Measurements from ENCODE around the gene PHF21B.

The PHF21B gene

GRCh38 chr22:44996648-44997047 is 13.2 kb downstream of the PHF21B start:
- H2BK5ac ChIP-seq (ENCODE audit: low read depth, low read length, poor library complexity, severe bottlenecking): no peak overlapping the region
- no peaks in the 10 kb centered on the region for H3K36me3 ChIP-seq (ENCODE audit: control insufficient read depth in 1 of 2, insufficient read depth in 2 of 2, low read depth in 1 of 2, low read length in 2 of 2)
- no peak overlapping the region for H3K4me2 ChIP-seq (ENCODE audit: low read length, poor library complexity, severe bottlenecking)
- H3K27ac ChIP-seq (ENCODE audit: low read length, poor library complexity, severe bottlenecking): no peak overlapping the region
- no peak overlapping the region for H3K4me3 ChIP-seq (ENCODE audit: insufficient read depth in 1 of 2, low read depth in 1 of 2, low read length in 2 of 2)
- no peak overlapping the region for H2AK5ac ChIP-seq (ENCODE audit: low read length, severe bottlenecking)
- no peak overlapping the region for H4K91ac ChIP-seq (ENCODE audit: low read length)
- H3K79me1 ChIP-seq (replicated peaks; ENCODE audit: low read length, poor library complexity, severe bottlenecking): no peaks in the 10 kb centered on the region
- no peak overlapping the region for H2BK12ac ChIP-seq (ENCODE audit: low read length in 2 of 2)
- no peaks in the 10 kb centered on the region for H3K4me1 ChIP-seq (ENCODE audit: control insufficient read depth, insufficient read depth, low read depth, low read length)
- H2BK120ac ChIP-seq (ENCODE audit: low read depth, low read length): no peak overlapping the region
- no peak overlapping the region for H4K8ac ChIP-seq (ENCODE audit: low read length)
- 93% methylated on average over 16 of the region's 16 CpGs for WGBS
- H2AFZ ChIP-seq (ENCODE audit: low read depth, low read length): no peak overlapping the region
- no peaks in the 10 kb centered on the region for H3K9me3 ChIP-seq (ENCODE audit: control insufficient read depth, low read length)
- no peak overlapping the region for H3K18ac ChIP-seq (ENCODE audit: low read depth in 1 of 2, low read length in 2 of 2)
- peaks cover 25 to 89% of the 10 kb centered on the region in 2 experiments for H3K27me3 ChIP-seq (ENCODE audit: control insufficient read depth in 1 of 2, insufficient read depth in 1 of 2, low read length in 2 of 2)
- no peak overlapping the region for H3K23ac ChIP-seq (ENCODE audit: low read length in 2 of 2)
- no peak overlapping the region for H2BK15ac ChIP-seq (ENCODE audit: low read depth, poor library complexity, severe bottlenecking)
- H3K9ac ChIP-seq (ENCODE audit: low read length): no peak overlapping the region
- no peak for DNase-seq
- no peak overlapping the region for H3K4ac ChIP-seq (ENCODE audit: low read depth in 1 of 2, low read length in 2 of 2)
- H3K14ac ChIP-seq (ENCODE audit: low read length in 2 of 2): no peak overlapping the region

DNA sequence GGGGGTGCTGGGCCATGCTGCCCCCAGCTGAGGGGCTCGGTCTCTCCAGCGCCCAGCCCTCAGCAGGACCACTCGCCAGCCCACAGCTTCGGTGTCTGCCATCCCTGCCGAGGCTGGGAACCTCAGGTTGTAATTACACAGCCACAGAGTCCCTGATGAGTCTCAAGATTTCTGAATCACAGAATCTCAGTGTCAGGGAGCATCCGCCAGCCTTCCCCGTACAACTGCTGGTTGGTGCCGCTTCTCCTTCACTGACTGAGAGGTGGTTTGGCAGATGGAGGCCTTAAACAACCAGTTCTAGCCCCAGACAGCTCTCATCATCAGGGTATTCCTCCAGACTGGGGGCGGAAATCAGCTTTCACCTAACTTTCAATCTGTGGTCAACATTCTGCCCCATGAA is 13.7 kb downstream of the PHF21B start:
- Histone ChIP-seq H3K4me1 (ENCODE audit: control insufficient read depth, insufficient read depth, low read depth, low read length) (no peaks in the 10 kb centered on the region), H3K4me2 (ENCODE audit: low read length, poor library complexity, severe bottlenecking) (no peak overlapping the region), H3K4me3 (ENCODE audit: insufficient read depth in 1 of 2, low read depth in 1 of 2, low read length in 2 of 2) (no peak overlapping the region), H3K36me3 (ENCODE audit: control insufficient read depth in 1 of 2, insufficient read depth in 2 of 2, low read depth in 1 of 2, low read length in 2 of 2) (no peaks in the 10 kb centered on the region), H2AK5ac (ENCODE audit: low read length, severe bottlenecking) (no peak overlapping the region), H4K91ac (ENCODE audit: low read length) (no peak overlapping the region), H4K8ac (ENCODE audit: low read length) (no peak overlapping the region), H3K23ac (ENCODE audit: low read length in 2 of 2) (no peak overlapping the region), H3K79me1 (replicated peaks; ENCODE audit: low read length, poor library complexity, severe bottlenecking) (no peaks in the 10 kb centered on the region), H3K27me3 (ENCODE audit: control insufficient read depth in 1 of 2, insufficient read depth in 1 of 2, low read length in 2 of 2) (peaks cover 25 to 95% of the 10 kb centered on the region in 2 experiments), H2BK15ac (ENCODE audit: low read depth, poor library complexity, severe bottlenecking) (no peak overlapping the region), H2BK5ac (ENCODE audit: low read depth, low read length, poor library complexity, severe bottlenecking) (no peak overlapping the region), H2AFZ (ENCODE audit: low read depth, low read length) (no peak overlapping the region), H2BK120ac (ENCODE audit: low read depth, low read length) (no peak overlapping the region), H3K9ac (ENCODE audit: low read length) (no peak overlapping the region), H3K27ac (ENCODE audit: low read length, poor library complexity, severe bottlenecking) (no peak overlapping the region), H3K9me3 (ENCODE audit: control insufficient read depth, low read length) (no peaks in the 10 kb centered on the region), H2BK12ac (ENCODE audit: low read length in 2 of 2) (no peak overlapping the region), H3K18ac (ENCODE audit: low read depth in 1 of 2, low read length in 2 of 2) (no peak overlapping the region), H3K4ac (ENCODE audit: low read depth in 1 of 2, low read length in 2 of 2) (no peak overlapping the region), H3K14ac (ENCODE audit: low read length in 2 of 2) (no peak overlapping the region)
- DNase-seq: no peak
- WGBS: 81% methylated on average over 9 of the region's 9 CpGs

GRCh38 chr22:44995715-44996114 is 14.1 kb downstream of the PHF21B start:
- H3K36me3 ChIP-seq (ENCODE audit: control insufficient read depth in 1 of 2, insufficient read depth in 2 of 2, low read depth in 1 of 2, low read length in 2 of 2): no peaks in the 10 kb centered on the region
- no peak overlapping the region for H2BK12ac ChIP-seq (ENCODE audit: low read length in 2 of 2)
- no peak overlapping the region for H2BK15ac ChIP-seq (ENCODE audit: low read depth, poor library complexity, severe bottlenecking)
- no peak overlapping the region for H3K14ac ChIP-seq (ENCODE audit: low read length in 2 of 2)
- H2BK5ac ChIP-seq (ENCODE audit: low read depth, low read length, poor library complexity, severe bottlenecking): no peak overlapping the region
- no peak overlapping the region for H3K4me2 ChIP-seq (ENCODE audit: low read length, poor library complexity, severe bottlenecking)
- H3K79me1 ChIP-seq (replicated peaks; ENCODE audit: low read length, poor library complexity, severe bottlenecking): no peaks in the 10 kb centered on the region
- peaks cover 25 to 96% of the 10 kb centered on the region in 2 experiments for H3K27me3 ChIP-seq (ENCODE audit: control insufficient read depth in 1 of 2, insufficient read depth in 1 of 2, low read length in 2 of 2)
- H4K91ac ChIP-seq (ENCODE audit: low read length): no peak overlapping the region
- H4K8ac ChIP-seq (ENCODE audit: low read length): no peak overlapping the region
- 85% methylated on average over 8 of the region's 14 CpGs for WGBS
- H3K9ac ChIP-seq (ENCODE audit: low read length): no peak overlapping the region
- no peak overlapping the region for H3K4me3 ChIP-seq (ENCODE audit: insufficient read depth in 1 of 2, low read depth in 1 of 2, low read length in 2 of 2)
- no peak overlapping the region for H3K4ac ChIP-seq (ENCODE audit: low read depth in 1 of 2, low read length in 2 of 2)
- no peak overlapping the region for H3K27ac ChIP-seq (ENCODE audit: low read length, poor library complexity, severe bottlenecking)
- no peaks in the 10 kb centered on the region for H3K4me1 ChIP-seq (ENCODE audit: control insufficient read depth, insufficient read depth, low read depth, low read length)
- H3K9me3 ChIP-seq (ENCODE audit: control insufficient read depth, low read length): no peaks in the 10 kb centered on the region
- no peak overlapping the region for H2AK5ac ChIP-seq (ENCODE audit: low read length, severe bottlenecking)
- H2BK120ac ChIP-seq (ENCODE audit: low read depth, low read length): no peak overlapping the region
- no peak overlapping the region for H3K23ac ChIP-seq (ENCODE audit: low read length in 2 of 2)
- H3K18ac ChIP-seq (ENCODE audit: low read depth in 1 of 2, low read length in 2 of 2): no peak overlapping the region
- no peak for DNase-seq
- no peak overlapping the region for H2AFZ ChIP-seq (ENCODE audit: low read depth, low read length)

DNA sequence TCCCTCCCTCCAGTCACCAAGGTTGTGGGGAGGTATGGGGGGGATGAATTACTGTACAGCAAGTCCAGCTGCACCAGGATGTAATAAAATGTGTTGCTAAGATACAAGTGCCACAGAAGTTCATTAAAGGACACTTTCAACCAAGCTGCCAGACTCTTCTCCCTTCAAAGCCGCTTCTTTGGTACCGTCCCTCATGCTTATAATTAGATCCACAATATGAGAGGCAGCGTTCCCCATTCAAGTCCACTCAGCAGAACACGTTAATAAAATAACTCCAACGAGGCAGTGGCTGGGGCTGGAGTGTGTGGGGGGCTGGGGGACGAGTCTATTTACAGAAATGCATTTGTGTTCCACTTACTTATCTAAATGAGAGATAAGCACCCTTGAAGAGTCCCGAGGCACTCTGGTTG is 14.7 kb downstream of the PHF21B start:
- H3K27me3 ChIP-seq (ENCODE audit: control insufficient read depth in 1 of 2, insufficient read depth in 1 of 2, low read length in 2 of 2): peaks cover 25 to 94% of the 10 kb centered on the region in 2 experiments
- no peak overlapping the region for H2BK5ac ChIP-seq (ENCODE audit: low read depth, low read length, poor library complexity, severe bottlenecking)
- no peak overlapping the region for H4K91ac ChIP-seq (ENCODE audit: low read length)

More for the DNA sequence above, 14.7 kb downstream of the PHF21B start:
- H2AK5ac ChIP-seq (ENCODE audit: low read length, severe bottlenecking): no peak overlapping the region
- no peak overlapping the region for H2BK15ac ChIP-seq (ENCODE audit: low read depth, poor library complexity, severe bottlenecking)
- H3K4me1 ChIP-seq (ENCODE audit: control insufficient read depth, insufficient read depth, low read depth, low read length): no peaks in the 10 kb centered on the region
- H3K23ac ChIP-seq (ENCODE audit: low read length in 2 of 2): no peak overlapping the region
- H2AFZ ChIP-seq (ENCODE audit: low read depth, low read length): no peak overlapping the region
- no peak overlapping the region for H3K27ac ChIP-seq (ENCODE audit: low read length, poor library complexity, severe bottlenecking)
- H3K4me2 ChIP-seq (ENCODE audit: low read length, poor library complexity, severe bottlenecking): no peak overlapping the region
- no peak overlapping the region for H2BK12ac ChIP-seq (ENCODE audit: low read length in 2 of 2)
- no peak overlapping the region for H3K9ac ChIP-seq (ENCODE audit: low read length)
- H2BK120ac ChIP-seq (ENCODE audit: low read depth, low read length): no peak overlapping the region
- no peak overlapping the region for H3K18ac ChIP-seq (ENCODE audit: low read depth in 1 of 2, low read length in 2 of 2)
- H3K4ac ChIP-seq (ENCODE audit: low read depth in 1 of 2, low read length in 2 of 2): no peak overlapping the region
- 7% methylated on average over 2 of the region's 7 CpGs for WGBS
- H3K14ac ChIP-seq (ENCODE audit: low read length in 2 of 2): no peak overlapping the region
- H3K9me3 ChIP-seq (ENCODE audit: control insufficient read depth, low read length): peaks cover 2% of the 10 kb centered on the region
- H4K8ac ChIP-seq (ENCODE audit: low read length): no peak overlapping the region
- H3K36me3 ChIP-seq (ENCODE audit: control insufficient read depth in 1 of 2, insufficient read depth in 2 of 2, low read depth in 1 of 2, low read length in 2 of 2): no peaks in the 10 kb centered on the region
- no peaks in the 10 kb centered on the region for H3K79me1 ChIP-seq (replicated peaks; ENCODE audit: low read length, poor library complexity, severe bottlenecking)
- H3K4me3 ChIP-seq (ENCODE audit: insufficient read depth in 1 of 2, low read depth in 1 of 2, low read length in 2 of 2): no peak overlapping the region
- no peak for DNase-seq

All from mesenchymal stem cell (in vitro differentiated cells and primary cell).